Erythroblast (primary cell): ENCODE results near the gene SPTLC3.

Experiments
- GATA1 ChIP-seq: IDR thresholded peaks from 2 replicates; pipeline ENCODE4 v1.6.1; 2011; ENCODE audit warnings: low read depth, mild to moderate bottlenecking, control low read depth, low read length, moderate library complexity
- POLR2A ChIP-seq: IDR thresholded peaks from 2 replicates; pipeline ENCODE4 v1.6.1; 2011; ENCODE audit warnings: mild to moderate bottlenecking, low read length

DNA sequence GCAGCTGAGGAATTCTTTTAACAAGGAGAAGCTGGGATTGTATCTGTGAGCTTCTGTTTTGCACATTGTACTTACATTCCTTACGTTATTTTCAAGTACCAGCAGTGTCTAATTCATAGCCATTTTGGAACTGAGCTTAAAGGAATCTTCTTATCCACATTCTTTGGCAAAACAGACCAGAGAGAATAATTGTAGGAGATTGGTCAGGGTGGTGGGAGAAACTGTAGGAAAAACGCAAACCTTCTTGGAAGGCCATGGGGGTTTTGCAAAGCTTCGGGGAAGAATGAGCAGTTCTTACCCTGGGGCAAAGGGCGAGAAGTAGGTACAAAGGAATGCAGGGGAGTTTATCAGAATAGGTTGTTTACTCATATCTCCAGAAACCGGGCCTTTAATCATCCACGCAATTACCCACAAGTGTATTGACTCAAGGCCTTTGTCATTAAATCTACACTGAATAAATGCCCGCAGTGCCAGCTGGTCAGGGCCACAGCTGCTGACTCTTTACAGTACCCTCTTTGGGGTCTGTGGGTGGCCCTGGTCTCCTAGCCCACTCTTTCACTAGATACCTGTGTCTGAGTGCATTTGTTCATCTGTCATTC lies 39.6 kb upstream of the SPTLC3 start:
- TF ChIP-seq POLR2A = no peak
- no peak for TF ChIP-seq GATA1
